Upper lobe of right lung (tissue), 1 donor: ENCODE data around the gene HSPBP1. TPM values are rescaled to one million over a fixed set of nuclear protein-coding genes. Genes with fewer than 3 reads are reported as not detected.

Experiments
- ATAC-seq: fragments of 200-7000 bp; cut with Tn5 transposase; one replicate; pipeline ENCODE4 v1.9.1; 2020; ENCODE audit warnings: mild to moderate bottlenecking, moderate library complexity
- DNase-seq: peaks from one replicate; pipeline ENCODE4 v3.0.0-alpha.2; 2020
- H3K27ac ChIP-seq: fragments of 200-600 bp; one replicate; pipeline ENCODE4 v1.8.0; 2022
- H3K27me3 ChIP-seq: fragments of 200-600 bp; one replicate; pipeline ENCODE4 v1.8.0; 2022; ENCODE audit warnings: mild to moderate bottlenecking
- H3K36me3 ChIP-seq: fragments of 200-600 bp; one replicate; pipeline ENCODE4 v1.8.0; 2022
- H3K4me1 ChIP-seq: fragments of 200-600 bp; one replicate; pipeline ENCODE4 v1.8.0; 2022
- H3K4me3 ChIP-seq: fragments of 200-600 bp; one replicate; pipeline ENCODE4 v1.8.0; 2022; ENCODE audit warnings: mild to moderate bottlenecking
- H3K9me3 ChIP-seq: fragments of 200-600 bp; one replicate; pipeline ENCODE4 v1.8.0; 2022
- intact Hi-C: fragments of 100-400 bp; cut with DNase I; formaldehyde crosslinking; loops from one replicate; pipeline ENCODE4 v1.11.0; 2022
- total RNA-seq: library from RNA; stranded (reverse); fragmentation: NEBNext Ultra II Directional; extraction: Animal tissue kit (Norgen Biotek cat#: 25700); gene quantifications from one replicate; pipeline ENCODE4 v1.2.1, GENCODE V29; 2021
- TF ChIP-seq, protein P1 (sequence below): fragments of 200-600 bp; IDR thresholded peaks from one replicate; pipeline ENCODE4 v1.8.0; 2022; ENCODE audit warnings: antibody characterized with exemption
- donor health status: DM: no; HTN: yes; CAD: no; lungs with severe emphysema.

The HSPBP1 gene
- total RNA-seq, 1 donor from 2014 or later, result 19.7 TPM

DNA sequence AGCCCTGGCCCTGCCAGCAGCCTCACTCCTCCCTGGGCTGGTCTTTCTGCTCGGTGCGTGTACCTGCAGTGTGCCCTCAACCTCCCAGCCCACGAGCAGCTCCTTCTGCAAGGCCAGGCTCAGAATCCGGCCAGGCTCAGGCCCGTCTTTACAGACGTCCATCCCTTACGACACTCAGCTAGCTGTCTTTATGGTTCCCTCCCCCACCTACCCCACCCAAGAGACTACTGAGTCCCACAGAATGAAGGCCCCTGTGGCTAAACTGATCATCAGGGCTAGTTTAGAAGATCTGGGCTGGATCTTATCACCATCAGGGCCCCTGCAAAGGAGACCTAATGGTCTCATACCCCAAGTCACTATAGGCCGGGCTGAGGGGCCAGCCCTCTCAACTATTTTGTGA lies 34.5 kb upstream of the HSPBP1 start:
- no peaks in the 10 kb centered on the region for H3K27me3 ChIP-seq
- no peak overlapping the region for H3K4me3 ChIP-seq
- TF ChIP-seq, protein P1, sequence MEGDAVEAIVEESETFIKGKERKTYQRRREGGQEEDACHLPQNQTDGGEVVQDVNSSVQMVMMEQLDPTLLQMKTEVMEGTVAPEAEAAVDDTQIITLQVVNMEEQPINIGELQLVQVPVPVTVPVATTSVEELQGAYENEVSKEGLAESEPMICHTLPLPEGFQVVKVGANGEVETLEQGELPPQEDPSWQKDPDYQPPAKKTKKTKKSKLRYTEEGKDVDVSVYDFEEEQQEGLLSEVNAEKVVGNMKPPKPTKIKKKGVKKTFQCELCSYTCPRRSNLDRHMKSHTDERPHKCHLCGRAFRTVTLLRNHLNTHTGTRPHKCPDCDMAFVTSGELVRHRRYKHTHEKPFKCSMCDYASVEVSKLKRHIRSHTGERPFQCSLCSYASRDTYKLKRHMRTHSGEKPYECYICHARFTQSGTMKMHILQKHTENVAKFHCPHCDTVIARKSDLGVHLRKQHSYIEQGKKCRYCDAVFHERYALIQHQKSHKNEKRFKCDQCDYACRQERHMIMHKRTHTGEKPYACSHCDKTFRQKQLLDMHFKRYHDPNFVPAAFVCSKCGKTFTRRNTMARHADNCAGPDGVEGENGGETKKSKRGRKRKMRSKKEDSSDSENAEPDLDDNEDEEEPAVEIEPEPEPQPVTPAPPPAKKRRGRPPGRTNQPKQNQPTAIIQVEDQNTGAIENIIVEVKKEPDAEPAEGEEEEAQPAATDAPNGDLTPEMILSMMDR, result no peak
- DNase-seq, result no peak
- no peaks in the 10 kb centered on the region for H3K36me3 ChIP-seq
- ATAC-seq, result no peak
- no peak overlapping the region for H3K27ac ChIP-seq
- no peaks in the 10 kb centered on the region for H3K4me1 ChIP-seq
- intact Hi-C loops, result no loop called here
- no peaks in the 10 kb centered on the region for H3K9me3 ChIP-seq

DNA sequence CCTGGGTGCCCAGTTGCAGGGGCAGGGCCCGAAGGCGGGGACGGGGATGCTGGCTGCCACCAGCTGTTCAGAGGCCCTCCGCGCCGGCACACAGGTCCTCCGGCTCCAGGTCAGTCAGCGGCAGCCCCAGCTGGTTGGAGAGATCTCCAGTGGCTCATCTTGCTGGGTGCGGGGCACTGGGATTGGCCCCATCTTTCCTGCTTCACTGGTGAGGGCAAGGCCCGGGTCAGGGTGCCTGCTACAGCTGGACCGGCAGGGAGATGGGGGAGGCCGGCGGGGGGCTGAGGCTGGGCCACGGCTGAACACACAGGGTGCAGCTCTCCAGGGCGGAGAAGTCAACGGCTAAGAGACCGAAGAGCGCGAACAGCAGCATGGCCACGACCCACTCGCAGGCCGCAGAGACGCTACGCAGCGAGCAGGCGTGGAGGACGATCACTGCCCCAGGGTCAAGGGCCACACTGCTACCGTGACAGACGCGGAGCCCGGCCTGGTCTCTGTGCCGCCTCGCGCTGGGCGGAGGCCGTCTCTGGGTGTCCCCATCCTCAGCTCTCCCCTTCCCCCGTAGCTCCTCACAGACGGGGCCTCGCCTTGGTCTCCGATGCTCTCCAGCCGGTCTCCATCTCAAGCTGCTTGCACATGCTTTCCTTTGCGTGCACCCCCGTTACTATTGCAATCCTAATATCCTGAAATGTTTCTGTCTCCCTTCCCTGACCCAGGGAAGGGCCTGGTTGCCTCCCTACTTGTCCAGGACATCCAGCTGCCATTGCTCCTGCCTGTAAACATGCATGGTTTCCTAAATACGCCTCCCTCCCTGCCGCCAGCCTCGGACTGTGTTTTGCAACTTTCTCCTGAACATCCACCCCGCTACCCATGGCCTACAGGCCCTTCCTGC lies 33.0 kb upstream of the HSPBP1 start:
- no peaks in the 10 kb centered on the region for H3K9me3 ChIP-seq
- no peaks in the 10 kb centered on the region for H3K36me3 ChIP-seq
- TF ChIP-seq, protein P1, result no peak
- intact Hi-C loops, result no loop called here
- no peaks in the 10 kb centered on the region for H3K27me3 ChIP-seq
- H3K27ac ChIP-seq, result no peak overlapping the region
- DNase-seq, result no peak
- peak; percentile 24 for ATAC-seq
- no peaks in the 10 kb centered on the region for H3K4me1 ChIP-seq
- H3K4me3 ChIP-seq, result no peak overlapping the region

DNA sequence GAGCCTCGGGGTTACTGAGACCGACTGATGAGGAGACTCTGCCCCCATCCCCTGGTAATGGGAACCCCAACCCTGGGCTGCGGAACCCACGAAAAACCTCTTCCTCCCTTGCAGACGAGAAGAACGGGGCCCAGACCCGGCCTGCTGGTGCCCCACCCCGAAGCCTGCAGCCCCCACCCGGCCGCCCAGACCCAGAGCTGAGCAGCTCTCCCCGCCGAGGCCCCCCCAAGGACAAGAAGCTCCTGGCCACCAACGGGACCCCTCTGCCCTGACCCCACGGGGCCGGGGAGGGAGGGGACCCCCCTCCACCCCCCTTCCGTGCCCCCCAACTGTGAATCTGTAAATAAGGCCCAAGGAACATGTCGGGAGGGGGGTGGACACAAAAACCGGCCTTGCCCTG lies 31.9 kb upstream of the HSPBP1 start:
- DNase-seq (no peak), ATAC-seq (no peak)
- no peaks in the 10 kb centered on the region for H3K9me3 ChIP-seq
- H3K27me3 ChIP-seq, result no peaks in the 10 kb centered on the region
- H3K36me3 ChIP-seq, result no peaks in the 10 kb centered on the region
- intact Hi-C loops, result no loop called here
- TF ChIP-seq, protein P1, result no peak
- H3K4me3 ChIP-seq, result no peak overlapping the region
- H3K4me1 ChIP-seq, result no peaks in the 10 kb centered on the region
- no peak overlapping the region for H3K27ac ChIP-seq

DNA sequence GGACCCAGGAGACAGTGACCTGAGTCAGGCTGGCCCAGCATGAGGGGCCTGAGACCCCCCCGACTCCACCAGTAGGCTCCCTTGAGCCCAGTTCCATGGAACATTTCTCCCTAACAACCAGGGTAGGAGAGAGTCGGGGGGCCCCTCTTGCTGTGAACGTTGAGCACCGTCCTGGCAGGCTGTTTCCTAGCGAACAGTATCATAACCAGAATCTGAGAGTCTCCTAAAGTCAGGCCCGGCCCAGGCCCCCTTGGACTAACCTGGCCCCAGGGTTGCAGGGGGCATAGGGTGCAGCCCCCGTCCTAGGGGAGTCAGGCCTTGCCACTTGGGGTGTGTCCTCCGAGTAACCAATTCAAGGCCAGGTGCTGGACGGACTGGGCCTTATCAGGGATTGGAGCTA lies 31.5 kb upstream of the HSPBP1 start:
- intact Hi-C loops, result no loop called here
- TF ChIP-seq, protein P1, result no peak
- no peaks in the 10 kb centered on the region for H3K36me3 ChIP-seq

DNA sequence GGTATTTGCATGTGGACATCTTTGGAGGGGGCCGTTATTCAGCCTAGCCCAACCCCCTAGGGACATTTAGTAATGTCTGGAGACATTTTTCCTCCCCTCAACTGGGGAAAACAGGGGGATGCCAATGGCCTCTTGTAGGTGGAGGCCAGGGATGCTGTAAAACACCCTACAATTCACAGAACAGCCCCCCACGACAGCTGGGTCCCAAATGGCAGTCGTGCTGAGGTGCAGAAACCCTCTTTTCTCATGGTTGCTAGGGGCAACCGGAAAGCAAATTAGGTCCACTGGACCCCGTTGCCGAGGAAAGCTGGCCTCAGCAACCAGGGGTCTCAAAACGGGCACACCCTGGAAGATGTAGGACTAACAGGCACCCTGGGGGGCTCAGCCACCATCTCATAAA lies 30.6 kb upstream of the HSPBP1 start:
- Histone ChIP-seq H3K4me3 (no peak overlapping the region), H3K27ac (no peak overlapping the region), H3K9me3 (no peaks in the 10 kb centered on the region), H3K36me3 (no peaks in the 10 kb centered on the region), H3K4me1 (no peaks in the 10 kb centered on the region), H3K27me3 (no peaks in the 10 kb centered on the region)
- no peak for ATAC-seq
- intact Hi-C loops, result no loop called here
- TF ChIP-seq, protein P1, result no peak
- no peak for DNase-seq

More for the DNA sequence above, 31.5 kb upstream of the HSPBP1 start:
- no peak overlapping the region for H3K27ac ChIP-seq
- DNase-seq, result no peak
- H3K9me3 ChIP-seq, result no peaks in the 10 kb centered on the region
- H3K4me3 ChIP-seq, result no peak overlapping the region
- H3K4me1 ChIP-seq, result no peaks in the 10 kb centered on the region
- H3K27me3 ChIP-seq, result no peaks in the 10 kb centered on the region
- no peak for ATAC-seq
